ENCODE data around the gene SUV39H1.
A peak's percentile ranks its signal among the peaks of the same experiment; 100 is the strongest.
"Not testable (repeated sequence)": the region's sequence is repeated elsewhere in the genome, so short reads cannot be mapped to it uniquely, and the experiment has no call there.

The SUV39H1 gene

DNA sequence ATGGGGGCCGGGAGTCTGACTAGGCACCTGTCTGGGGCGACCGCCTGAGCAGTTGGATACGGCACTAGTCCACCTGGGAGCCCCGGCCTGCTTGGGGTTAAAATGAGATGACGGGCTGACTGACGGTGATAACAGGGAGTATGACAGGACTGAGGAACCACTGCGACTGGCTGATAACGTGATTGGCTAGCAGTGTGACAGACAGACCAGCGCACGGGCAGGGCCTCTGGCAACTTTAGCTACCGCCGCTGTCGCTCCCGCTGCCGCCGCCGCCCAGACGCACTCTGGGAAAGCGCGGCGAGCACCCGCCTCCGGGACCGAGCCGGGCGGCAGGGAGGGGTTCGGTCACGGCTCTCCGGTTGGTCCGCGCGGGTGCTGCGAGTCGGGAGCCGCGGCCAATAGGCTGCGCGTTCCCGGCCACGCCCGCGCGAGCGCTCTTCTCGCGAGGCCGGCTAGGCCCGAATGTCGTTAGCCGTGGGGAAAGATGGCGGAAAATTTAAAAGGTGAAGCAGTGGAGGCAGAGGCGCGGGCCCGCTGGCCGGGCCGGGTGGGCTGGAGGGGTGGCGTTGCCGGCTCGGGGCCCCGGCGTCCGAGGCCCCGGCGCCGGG, at the start of gene SUV39H1:
TSS of gene SUV39H1 (plus strand) at position 434 of the 608 bp plus-strand sequence. CDS start at position 485, 51 bp downstream.
- peak; percentile 84 for DNase-seq (ENCODE audit: low read depth)

DNA sequence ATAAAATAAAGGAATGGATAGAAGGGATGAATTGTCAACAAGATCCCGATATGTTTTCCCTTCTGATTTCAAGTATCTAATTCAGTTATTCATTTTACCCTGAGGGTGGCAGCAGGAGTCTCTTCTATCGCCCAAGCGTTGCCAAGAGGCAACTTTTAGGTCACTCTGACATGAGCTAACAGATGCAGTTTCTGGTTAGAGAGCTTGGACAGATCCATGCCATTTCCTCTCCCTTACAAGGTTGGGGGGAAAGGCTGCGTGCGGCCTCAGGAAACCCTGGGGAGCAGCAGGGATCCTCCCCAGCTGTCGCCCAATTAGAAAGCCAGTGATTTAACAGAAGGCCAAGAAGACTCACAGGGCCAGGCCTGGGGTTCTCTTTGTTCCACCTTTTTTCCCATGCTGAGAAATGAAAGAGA, 48.2 kb upstream of the SUV39H1 start:
- no peak for DNase-seq (ENCODE audit: low read depth)

- DNase-seq (ENCODE audit: low read depth): no peak
These were observed 47.4 kb upstream of the SUV39H1 start for GRCh38 chrX:48649102-48649501.

GRCh38 chrX:48652055-48652579, 44.4 kb upstream of the SUV39H1 start:
- DNase-seq (ENCODE audit: low read depth): not testable (repeated sequence)

GRCh38 chrX:48654746-48655145, 41.8 kb upstream of the SUV39H1 start:
- not testable (repeated sequence) for DNase-seq (ENCODE audit: low read depth)

DNA sequence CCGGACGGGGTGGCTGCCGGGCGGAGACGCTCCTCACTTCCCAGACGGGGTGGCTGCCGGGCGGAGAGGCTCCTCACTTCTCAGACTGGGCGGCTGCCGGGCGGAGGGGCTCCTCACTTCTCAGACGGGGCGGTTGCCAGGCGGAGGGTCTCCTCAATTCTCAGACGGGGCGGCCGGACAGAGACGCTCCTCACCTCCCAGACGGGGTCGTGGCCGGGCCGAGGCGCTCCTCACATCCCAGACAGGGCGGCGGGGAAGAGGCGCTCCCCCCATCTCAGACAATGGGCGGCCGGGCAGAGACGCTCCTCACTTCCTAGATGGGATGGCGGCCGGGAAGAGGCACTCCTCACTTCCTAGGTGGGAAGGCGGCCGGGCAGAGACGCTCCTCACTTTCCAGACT, 36.8 kb upstream of the SUV39H1 start:
- DNase-seq (ENCODE audit: low read depth): not testable (repeated sequence)

- DNase-seq (ENCODE audit: low read depth): no peak
These were observed 33.3 kb upstream of the SUV39H1 start for GRCh38 chrX:48663241-48663640.

GRCh38 chrX:48664156-48664555, 32.4 kb upstream of the SUV39H1 start:
- no peak for DNase-seq (ENCODE audit: low read depth)

DNA sequence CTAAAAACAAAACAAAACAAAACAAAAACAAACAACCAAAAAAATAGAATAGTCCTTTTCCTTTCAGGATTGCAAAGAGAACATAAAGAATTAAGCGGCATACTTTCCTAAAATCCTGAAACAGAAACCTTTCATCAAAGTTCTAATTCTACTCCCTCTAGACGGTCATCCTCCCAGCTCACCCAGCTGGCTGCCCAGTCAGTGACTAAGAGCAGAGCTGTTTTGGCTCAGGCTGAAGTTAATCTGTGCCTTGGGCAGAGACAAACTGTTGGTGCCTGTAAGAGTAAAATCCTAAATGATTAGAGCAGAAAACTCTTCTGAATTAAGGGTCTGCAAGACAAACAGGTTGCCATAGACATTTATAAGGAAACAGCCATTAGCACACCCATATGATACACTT, 30.5 kb upstream of the SUV39H1 start:
- no peak for DNase-seq (ENCODE audit: low read depth)

GRCh38 chrX:48666649-48667048, 29.9 kb upstream of the SUV39H1 start:
- no peak for DNase-seq (ENCODE audit: low read depth)

DNA sequence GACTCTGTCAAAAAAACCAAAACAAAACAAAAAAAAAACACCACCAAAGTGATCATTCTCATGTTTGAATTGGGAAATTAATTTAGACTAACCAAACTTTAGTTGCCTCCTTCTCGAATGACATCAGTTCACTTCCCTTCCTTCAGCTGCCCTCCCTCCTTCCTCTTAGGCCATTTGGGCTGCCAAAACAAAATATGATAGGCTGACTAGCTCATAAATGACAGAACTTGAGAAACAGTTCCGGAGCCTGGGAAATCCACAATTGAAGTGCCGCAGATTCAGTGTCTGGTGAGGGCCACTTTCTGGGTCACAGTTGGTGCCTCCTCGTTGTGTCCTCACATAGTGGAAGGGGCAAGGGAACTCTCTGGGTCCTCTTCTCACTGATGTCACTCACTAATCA, 29.0 kb upstream of the SUV39H1 start:
- no peak for DNase-seq (ENCODE audit: low read depth)

DNA sequence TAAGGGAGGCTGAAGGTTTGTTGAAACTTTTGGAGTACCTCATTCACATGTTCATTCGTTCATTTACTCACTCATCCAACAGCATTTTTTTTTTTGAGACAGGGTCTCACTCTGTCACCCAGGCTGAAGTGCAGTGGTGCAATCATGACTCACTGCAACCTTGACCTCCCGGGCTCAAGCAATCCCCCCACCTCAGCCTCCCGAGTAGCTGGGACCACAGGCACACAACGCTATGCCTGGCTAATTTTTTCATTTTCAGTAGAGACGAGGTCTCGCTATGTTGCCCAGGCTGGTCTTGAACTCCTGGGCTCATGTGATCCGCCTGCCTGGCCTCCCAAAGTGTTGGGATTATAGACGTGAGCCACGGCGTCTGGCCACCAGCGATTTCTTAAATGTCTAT, 28.3 kb upstream of the SUV39H1 start:
- DNase-seq (ENCODE audit: low read depth): not testable (repeated sequence)

DNA sequence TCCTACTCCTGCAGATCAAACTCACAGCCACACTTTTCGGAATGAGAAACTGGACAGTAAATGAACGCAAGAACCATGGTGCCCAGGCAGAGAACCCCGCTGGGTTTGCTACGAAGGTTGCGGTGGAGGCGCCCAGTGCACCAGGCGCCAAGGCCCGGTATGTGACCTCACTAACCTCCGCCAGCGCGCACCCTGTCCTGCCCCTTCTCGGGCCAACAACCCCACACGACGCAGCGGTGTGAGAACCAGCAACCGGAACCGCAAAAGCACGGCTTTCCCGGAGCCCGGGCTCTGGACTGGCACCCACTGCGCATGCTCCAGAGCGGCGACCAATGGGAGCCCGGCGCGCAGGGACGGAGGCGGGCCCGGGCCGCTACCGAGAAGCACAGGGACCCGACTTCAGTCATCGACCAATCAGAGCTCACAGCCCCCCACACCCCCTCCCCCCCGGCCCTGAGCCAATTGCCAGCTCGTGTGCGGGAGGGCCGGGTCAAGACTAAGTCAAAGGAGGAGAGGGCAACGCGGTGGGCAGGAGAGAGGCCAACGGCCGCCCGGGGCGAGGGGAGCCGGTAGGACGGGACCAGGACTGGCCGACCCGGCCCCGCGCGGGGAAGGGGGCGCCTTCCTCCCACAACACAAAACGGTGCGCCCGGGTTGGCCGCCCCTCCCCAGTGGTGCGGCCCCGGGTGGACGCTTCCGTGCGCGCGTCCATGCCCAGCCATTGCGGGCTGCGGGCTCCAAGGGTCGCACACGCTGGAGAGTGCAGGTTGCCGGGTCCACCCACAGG, 20.2 kb upstream of the SUV39H1 start:
- DNase-seq (ENCODE audit: low read depth): peak; percentile 86

DNA sequence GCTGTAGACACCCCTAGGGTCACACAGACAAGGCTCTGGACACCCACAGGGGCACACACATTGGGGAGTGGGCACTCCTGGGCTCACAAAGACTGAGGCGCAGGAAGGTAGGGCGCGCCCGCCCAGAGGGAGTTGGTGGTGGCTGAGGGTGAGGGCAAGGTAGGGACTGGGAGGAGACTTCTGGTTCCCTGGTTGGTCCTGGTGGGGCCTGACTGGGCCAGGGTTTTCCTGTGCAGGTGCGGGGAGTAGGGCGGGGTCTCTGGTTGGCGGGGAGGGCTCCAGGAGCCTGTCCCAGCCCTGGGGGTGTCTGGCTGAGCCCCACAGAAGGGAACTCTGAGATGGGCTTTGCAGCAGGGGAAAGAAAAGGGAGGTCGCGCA, 19.7 kb upstream of the SUV39H1 start:
- DNase-seq (ENCODE audit: low read depth): no peak

- DNase-seq (ENCODE audit: low read depth): no peak
These were observed 19.0 kb upstream of the SUV39H1 start for GRCh38 chrX:48677516-48677915.

- not testable (repeated sequence) for DNase-seq (ENCODE audit: low read depth)
These were observed 16.1 kb upstream of the SUV39H1 start for GRCh38 chrX:48680467-48680866.

- DNase-seq (ENCODE audit: low read depth): not testable (repeated sequence)
These were observed 15.6 kb upstream of the SUV39H1 start for GRCh38 chrX:48680925-48681324.

DNA sequence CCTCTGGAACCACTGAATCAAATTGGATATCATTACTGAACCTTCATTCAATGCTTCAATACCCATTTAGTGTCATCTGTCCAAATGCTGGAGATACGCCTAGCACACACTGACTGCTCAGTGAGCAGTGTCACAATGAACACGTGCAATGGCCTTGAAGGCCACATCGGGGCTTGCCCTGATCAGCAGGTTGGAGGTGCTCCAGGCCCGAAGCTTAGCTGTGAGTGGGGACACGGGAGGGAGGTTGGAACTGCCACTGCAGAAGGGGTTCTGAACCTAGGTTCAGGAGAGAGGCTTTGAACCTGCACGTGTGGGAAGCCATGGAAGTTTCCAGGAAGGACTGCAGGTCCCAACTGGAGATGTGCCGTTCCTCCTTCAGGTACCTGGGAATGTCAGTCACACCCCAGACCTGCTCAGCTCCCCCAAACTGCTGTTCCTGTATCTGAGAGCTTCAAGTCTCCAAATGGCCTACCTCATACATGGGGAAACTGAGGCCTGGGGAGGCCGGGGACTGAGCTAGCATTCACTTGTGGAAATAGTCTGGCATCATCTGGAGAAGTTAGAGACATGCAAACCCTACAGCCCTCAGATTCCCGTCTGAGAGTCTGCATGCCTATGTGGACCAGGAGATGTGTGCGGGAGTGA, 14.9 kb upstream of the SUV39H1 start:
- no peak for DNase-seq (ENCODE audit: low read depth)

DNA sequence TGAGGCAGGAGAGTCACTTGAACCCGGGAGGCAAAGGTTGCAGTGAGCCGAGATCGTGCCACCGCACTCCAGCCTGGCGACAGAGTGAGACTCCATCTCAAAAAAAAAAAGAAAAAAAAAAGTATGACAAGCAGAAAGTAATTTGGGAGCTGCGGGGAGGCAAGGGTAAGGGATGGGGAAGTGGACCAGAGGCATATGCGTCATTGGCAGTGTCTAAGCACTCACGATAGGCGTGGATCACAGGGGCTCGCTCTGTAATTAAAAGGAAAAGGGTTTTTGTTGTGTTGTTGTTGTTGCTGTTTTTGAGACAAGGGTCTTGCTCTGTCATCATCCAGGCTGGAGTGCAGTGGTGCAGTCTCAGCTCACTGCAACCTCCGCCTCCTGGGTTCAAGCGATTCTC, 13.7 kb upstream of the SUV39H1 start:
- DNase-seq (ENCODE audit: low read depth): not testable (repeated sequence)

GRCh38 chrX:48683411-48683982, 13.0 kb upstream of the SUV39H1 start, which contains the start of gene WAS:
TSS of gene WAS (plus strand) at chrX:48683799. CDS start at chrX:48683854, 55 bp downstream.
- DNase-seq (ENCODE audit: low read depth): peak; percentile 30

DNA sequence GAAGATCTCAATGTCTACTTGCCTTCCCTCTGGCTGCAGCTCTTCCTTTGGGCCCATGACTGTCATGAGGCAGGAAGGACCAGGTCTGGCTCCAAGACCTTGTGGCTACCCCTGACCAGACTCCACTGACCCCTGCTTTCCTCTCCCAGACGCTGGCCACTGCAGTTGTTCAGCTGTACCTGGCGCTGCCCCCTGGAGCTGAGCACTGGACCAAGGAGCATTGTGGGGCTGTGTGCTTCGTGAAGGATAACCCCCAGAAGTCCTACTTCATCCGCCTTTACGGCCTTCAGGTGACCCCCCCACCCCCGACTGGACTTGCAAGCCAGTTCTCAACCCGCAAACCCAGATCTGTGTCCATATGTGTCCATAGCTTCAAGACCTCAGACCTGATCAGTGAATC, 12.4 kb upstream of the SUV39H1 start:
- DNase-seq (ENCODE audit: low read depth): no peak

- DNase-seq (ENCODE audit: low read depth): no peak
These were observed 11.1 kb upstream of the SUV39H1 start for GRCh38 chrX:48685416-48685815.

Data from activated T-cell treated with anti-CD3 and anti-CD28 coated beads for 48 hours (primary cell).